MCF 10A (cell line): ENCODE results near the gene ARHGAP31. TPM values are rescaled to one million over a fixed set of nuclear protein-coding genes. Genes with fewer than 3 reads are reported as not detected.
"Not testable (repeated sequence)": the region's sequence is repeated elsewhere in the genome, so short reads cannot be mapped to it uniquely, and the experiment has no call there.

ENCODE experiments used
- BruUV-seq: library from RNA; stranded (reverse); fragments of 400-500 nt; replicated peaks from 2 replicates; lab custom pipeline; 2021; lab: Mats Ljungman, UMichigan
- CTCF ChIA-PET: fragments of 300-600 bp; sonication (Branson Sonifier 250); formaldehyde crosslinking; extraction: SDS; loops from one replicate; lab custom pipeline; 2021; ENCODE audit warnings: antibody characterized with exemption, inconsistent platforms; lab: Yijun Ruan, JAX
- POLR2A ChIA-PET: fragments of 300-600, 350-650 bp; sonication (Branson Sonifier 250); formaldehyde crosslinking; extraction: SDS; loops from one replicate; lab custom pipeline; 2020; ENCODE audit warnings: antibody characterized with exemption, inconsistent platforms; lab: Yijun Ruan, JAX
- DNase-seq: peaks from one replicate; pipeline ENCODE4 v3.0.0-alpha.2; 2018; ENCODE audit not compliant: unreplicated experiment
- H3K27ac Mint-ChIP-seq: one replicate; pipeline ENCODE4 v1.8.0; 2022; ENCODE audit warnings: mild to moderate bottlenecking, low read depth, mixed read lengths; ENCODE audit not compliant: unreplicated experiment
- H3K27me3 Mint-ChIP-seq: one replicate; pipeline ENCODE4 v1.8.0; 2022; ENCODE audit warnings: mixed read lengths; ENCODE audit not compliant: insufficient read depth, unreplicated experiment
- H3K36me3 Mint-ChIP-seq: one replicate; pipeline ENCODE4 v1.8.0; 2022; ENCODE audit warnings: mild to moderate bottlenecking, moderate library complexity, mixed read lengths; ENCODE audit not compliant: insufficient read depth, unreplicated experiment
- H3K4me1 Mint-ChIP-seq: one replicate; pipeline ENCODE4 v1.8.0; 2022; ENCODE audit warnings: mixed read lengths; ENCODE audit not compliant: insufficient read depth, unreplicated experiment
- H3K4me3 Mint-ChIP-seq: one replicate; pipeline ENCODE4 v1.8.0; 2022; ENCODE audit warnings: mild to moderate bottlenecking, moderate library complexity, mixed read lengths; ENCODE audit not compliant: unreplicated experiment
- H3K9me3 Mint-ChIP-seq: one replicate; pipeline ENCODE4 v1.8.0; 2022; ENCODE audit warnings: mixed read lengths; ENCODE audit not compliant: unreplicated experiment
- intact Hi-C: fragments of 100-400 bp; cut with micrococcal nuclease; formaldehyde crosslinking; loops from 2 replicates; pipeline ENCODE4 v1.14.1; 2022
- total RNA-seq: library from RNA; stranded (reverse); gene quantifications from 2 replicates; pipeline ENCODE4 v1.2.3, GENCODE V29; 2022
- TF ChIP-seq, protein P1 (sequence below): fragments of 200-600 bp; IDR thresholded peaks from one replicate; pipeline ENCODE4 v1.8.0; 2022; ENCODE audit warnings: antibody characterized with exemption, mild to moderate bottlenecking; ENCODE audit not compliant: unreplicated experiment

ARHGAP31 gene
- total RNA-seq, 1 experiment from 2014 or later: 4.4 TPM

DNA sequence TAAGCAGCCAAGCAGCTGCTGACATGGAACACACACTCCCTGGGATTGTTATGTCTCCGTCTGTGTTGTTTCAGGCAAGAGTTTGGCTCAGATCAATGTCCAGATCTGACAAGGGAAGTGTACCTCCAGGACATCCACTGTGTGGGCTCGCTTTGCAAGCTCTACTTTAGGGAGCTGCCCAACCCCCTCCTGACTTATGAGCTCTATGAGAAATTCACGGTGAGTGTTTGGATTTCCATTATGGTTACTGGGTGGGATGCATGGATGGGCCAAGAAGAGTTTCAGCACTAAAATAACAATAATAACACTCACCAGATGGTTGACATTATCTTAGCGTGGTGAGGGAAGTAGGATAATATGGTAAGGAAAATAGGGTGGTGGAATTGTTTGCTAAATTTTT, 74.1 kb downstream of the ARHGAP31 start:
- Mint-ChIP-seq H3K27ac (no peak overlapping the region), H3K36me3 (peaks cover 4% of the 10 kb centered on the region), H3K4me1 (no peaks in the 10 kb centered on the region), H3K27me3 (no peaks in the 10 kb centered on the region), H3K9me3 (peaks cover 8% of the 10 kb centered on the region), H3K4me3 (no peak overlapping the region)
- no peak for DNase-seq
- TF ChIP-seq, protein P1, sequence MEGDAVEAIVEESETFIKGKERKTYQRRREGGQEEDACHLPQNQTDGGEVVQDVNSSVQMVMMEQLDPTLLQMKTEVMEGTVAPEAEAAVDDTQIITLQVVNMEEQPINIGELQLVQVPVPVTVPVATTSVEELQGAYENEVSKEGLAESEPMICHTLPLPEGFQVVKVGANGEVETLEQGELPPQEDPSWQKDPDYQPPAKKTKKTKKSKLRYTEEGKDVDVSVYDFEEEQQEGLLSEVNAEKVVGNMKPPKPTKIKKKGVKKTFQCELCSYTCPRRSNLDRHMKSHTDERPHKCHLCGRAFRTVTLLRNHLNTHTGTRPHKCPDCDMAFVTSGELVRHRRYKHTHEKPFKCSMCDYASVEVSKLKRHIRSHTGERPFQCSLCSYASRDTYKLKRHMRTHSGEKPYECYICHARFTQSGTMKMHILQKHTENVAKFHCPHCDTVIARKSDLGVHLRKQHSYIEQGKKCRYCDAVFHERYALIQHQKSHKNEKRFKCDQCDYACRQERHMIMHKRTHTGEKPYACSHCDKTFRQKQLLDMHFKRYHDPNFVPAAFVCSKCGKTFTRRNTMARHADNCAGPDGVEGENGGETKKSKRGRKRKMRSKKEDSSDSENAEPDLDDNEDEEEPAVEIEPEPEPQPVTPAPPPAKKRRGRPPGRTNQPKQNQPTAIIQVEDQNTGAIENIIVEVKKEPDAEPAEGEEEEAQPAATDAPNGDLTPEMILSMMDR: no peak
- POLR2A ChIA-PET: no interaction called here
- CTCF ChIA-PET: interaction anchor here (0.6 kb wide), 1 partner anchor 110 kb away, joined by 3 read pairs; no protein-coding TSS in a partner anchor
- intact Hi-C loops: no loop called here
- no TSS peak for BruUV-seq

DNA sequence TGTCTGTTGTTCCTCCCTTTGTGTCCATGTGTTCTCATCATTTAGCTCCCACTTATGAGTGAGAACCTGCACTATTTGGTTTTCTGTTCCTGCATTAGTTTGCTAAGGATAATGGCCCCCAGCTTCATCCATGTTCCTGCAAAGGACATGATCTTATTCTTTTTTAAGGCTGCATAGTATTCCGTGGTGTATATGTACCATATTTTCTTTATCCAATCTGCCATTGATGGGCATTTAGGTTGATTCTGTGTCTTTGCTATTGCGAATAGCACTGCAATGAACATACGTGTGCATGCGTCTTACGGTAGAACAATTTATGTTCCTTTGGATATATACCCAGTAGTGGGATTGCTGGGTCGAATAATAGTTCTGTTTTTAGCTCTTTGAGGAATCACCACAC, 77.6 kb downstream of the ARHGAP31 start:
- H3K9me3 Mint-ChIP-seq, BruUV-seq, POLR2A ChIA-PET, H3K4me1 Mint-ChIP-seq, H3K27me3 Mint-ChIP-seq, H3K36me3 Mint-ChIP-seq, H3K27ac Mint-ChIP-seq, H3K4me3 Mint-ChIP-seq, intact Hi-C loops, DNase-seq: not testable (repeated sequence)
- CTCF ChIA-PET: interaction anchor here (0.7 kb wide), 1 partner anchor 300 kb away, joined by 3 read pairs; no protein-coding TSS in a partner anchor

DNA sequence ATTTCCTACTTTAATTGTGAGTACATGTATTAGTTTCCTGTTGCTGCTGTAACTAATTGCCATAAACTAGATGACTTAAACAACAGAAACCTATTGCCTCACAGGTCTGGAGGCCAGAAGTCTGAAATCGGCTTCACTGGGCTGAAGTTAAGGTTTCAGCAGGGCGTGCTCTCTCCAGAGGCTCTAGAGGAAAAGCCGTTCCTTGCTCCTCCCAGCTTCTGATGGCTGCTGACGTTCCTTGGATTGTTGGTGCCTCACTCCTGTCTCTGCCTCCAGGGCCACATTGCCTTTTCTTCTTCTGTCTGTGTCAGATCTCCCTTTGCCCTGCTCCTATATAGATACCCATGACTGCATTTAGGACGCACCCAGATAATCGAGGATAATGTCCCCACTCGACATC, 80.9 kb downstream of the ARHGAP31 start:
- BruUV-seq: no TSS peak
- TF ChIP-seq, protein P1: no peak
- DNase-seq: no peak
- H3K4me3 Mint-ChIP-seq: no peak overlapping the region
- intact Hi-C loops: no loop called here
- no peak overlapping the region for H3K27ac Mint-ChIP-seq
- H3K36me3 Mint-ChIP-seq: no peaks in the 10 kb centered on the region
- no peaks in the 10 kb centered on the region for H3K27me3 Mint-ChIP-seq
- H3K9me3 Mint-ChIP-seq: no peaks in the 10 kb centered on the region
- POLR2A ChIA-PET: no interaction called here
- peaks cover 6% of the 10 kb centered on the region for H3K4me1 Mint-ChIP-seq
- CTCF ChIA-PET: no interaction called here

DNA sequence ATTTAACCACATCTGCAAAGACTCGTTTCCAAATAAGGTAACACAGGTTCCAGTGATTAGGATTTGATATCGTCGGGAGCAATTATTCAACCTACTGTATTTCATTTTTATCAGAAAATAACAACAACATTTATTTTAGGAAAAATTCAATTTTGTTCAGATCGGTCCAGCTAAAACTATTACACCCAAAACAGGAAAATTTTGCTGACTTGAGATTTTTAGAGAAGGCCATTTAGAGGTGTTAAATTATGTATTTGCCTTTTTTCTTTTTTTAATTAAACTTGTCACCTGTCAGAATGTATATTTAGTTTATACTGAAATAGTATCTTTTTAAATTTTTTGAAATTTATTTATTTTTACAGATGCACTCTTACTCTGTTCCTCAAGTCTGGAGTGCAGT, 81.3 kb downstream of the ARHGAP31 start:
- POLR2A ChIA-PET: no interaction called here
- H3K36me3 Mint-ChIP-seq: no peaks in the 10 kb centered on the region
- CTCF ChIA-PET: no interaction called here
- H3K4me3 Mint-ChIP-seq: no peak overlapping the region
- TF ChIP-seq, protein P1: no peak
- H3K9me3 Mint-ChIP-seq: no peaks in the 10 kb centered on the region
- peaks cover 6% of the 10 kb centered on the region for H3K4me1 Mint-ChIP-seq
- no peak overlapping the region for H3K27ac Mint-ChIP-seq
- intact Hi-C loops: no loop called here
- no TSS peak for BruUV-seq
- DNase-seq: no peak
- no peaks in the 10 kb centered on the region for H3K27me3 Mint-ChIP-seq

DNA sequence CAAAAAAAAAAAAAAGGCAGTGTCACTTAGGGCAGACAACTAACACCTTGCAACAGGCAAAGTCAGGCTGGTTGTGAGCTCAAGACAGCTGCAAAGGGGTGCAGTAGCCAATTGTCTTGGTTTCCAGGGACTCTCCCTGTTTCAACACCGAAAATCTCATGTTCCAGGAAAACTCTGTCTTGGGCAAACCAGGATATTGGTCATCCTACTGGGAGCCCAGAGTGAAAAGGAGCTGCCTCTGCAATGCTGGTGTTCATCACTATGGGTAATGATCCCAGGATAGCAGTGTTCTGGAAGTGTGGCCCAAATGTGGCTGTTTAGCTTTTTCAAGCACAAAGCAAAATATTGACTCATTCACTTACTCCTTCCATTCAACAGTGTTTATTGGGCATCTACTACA, 82.6 kb downstream of the ARHGAP31 start:
- no peaks in the 10 kb centered on the region for H3K9me3 Mint-ChIP-seq
- peaks cover 6% of the 10 kb centered on the region for H3K4me1 Mint-ChIP-seq
- TF ChIP-seq, protein P1: no peak
- no peak overlapping the region for H3K4me3 Mint-ChIP-seq
- H3K36me3 Mint-ChIP-seq: peaks cover 2% of the 10 kb centered on the region
- no peaks in the 10 kb centered on the region for H3K27me3 Mint-ChIP-seq
- intact Hi-C loops: no loop called here
- DNase-seq: peak; percentile 31
- CTCF ChIA-PET: no interaction called here
- no peak overlapping the region for H3K27ac Mint-ChIP-seq
- no TSS peak for BruUV-seq
- POLR2A ChIA-PET: no interaction called here
